Hepatocyte (in vitro differentiated cells): ENCODE results near the gene HMGXB3.

Experiments
- EZH2 ChIP-seq: fragments of 200-600 bp; sonication (generic); IDR thresholded peaks from 2 replicates; pipeline ENCODE4 v1.6.1; 2016; ENCODE audit warnings: antibody characterized with exemption, mild to moderate bottlenecking, borderline replicate concordance
- TF ChIP-seq, protein P1 (sequence below): fragments of 200-600 bp; sonication (generic); IDR thresholded peaks from 2 replicates; pipeline ENCODE4 v1.5.1; 2016; ENCODE audit warnings: antibody characterized with exemption, mild to moderate bottlenecking; ENCODE audit not compliant: poor library complexity

- TF ChIP-seq, protein P1, sequence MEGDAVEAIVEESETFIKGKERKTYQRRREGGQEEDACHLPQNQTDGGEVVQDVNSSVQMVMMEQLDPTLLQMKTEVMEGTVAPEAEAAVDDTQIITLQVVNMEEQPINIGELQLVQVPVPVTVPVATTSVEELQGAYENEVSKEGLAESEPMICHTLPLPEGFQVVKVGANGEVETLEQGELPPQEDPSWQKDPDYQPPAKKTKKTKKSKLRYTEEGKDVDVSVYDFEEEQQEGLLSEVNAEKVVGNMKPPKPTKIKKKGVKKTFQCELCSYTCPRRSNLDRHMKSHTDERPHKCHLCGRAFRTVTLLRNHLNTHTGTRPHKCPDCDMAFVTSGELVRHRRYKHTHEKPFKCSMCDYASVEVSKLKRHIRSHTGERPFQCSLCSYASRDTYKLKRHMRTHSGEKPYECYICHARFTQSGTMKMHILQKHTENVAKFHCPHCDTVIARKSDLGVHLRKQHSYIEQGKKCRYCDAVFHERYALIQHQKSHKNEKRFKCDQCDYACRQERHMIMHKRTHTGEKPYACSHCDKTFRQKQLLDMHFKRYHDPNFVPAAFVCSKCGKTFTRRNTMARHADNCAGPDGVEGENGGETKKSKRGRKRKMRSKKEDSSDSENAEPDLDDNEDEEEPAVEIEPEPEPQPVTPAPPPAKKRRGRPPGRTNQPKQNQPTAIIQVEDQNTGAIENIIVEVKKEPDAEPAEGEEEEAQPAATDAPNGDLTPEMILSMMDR = no peak
- TF ChIP-seq EZH2 = no peak
These were observed 20.6 kb upstream of the HMGXB3 start for GRCh38 chr5:149979896-149980295.
